Glomerular endothelial cell (primary cell): ENCODE measurements around the gene SLC7A8. TPM values are rescaled to one million over a fixed set of nuclear protein-coding genes. Genes with fewer than 3 reads are reported as not detected.

Experiments used
- DNase-seq: peaks from one replicate; pipeline ENCODE4 v3.0.0-alpha.2; 2011; ENCODE audit warnings: low read depth, low spot score; ENCODE audit errors: extremely low read depth
- total RNA-seq: library from RNA; depleted of rRNA; stranded (reverse); fragments of >200 nt; gene quantifications from 2 replicates; pipeline ENCODE4 v1.2.3, GENCODE V29; 2015

Gene SLC7A8
- total RNA-seq, 1 donor from 2014 or later, result 0.29 TPM

DNA sequence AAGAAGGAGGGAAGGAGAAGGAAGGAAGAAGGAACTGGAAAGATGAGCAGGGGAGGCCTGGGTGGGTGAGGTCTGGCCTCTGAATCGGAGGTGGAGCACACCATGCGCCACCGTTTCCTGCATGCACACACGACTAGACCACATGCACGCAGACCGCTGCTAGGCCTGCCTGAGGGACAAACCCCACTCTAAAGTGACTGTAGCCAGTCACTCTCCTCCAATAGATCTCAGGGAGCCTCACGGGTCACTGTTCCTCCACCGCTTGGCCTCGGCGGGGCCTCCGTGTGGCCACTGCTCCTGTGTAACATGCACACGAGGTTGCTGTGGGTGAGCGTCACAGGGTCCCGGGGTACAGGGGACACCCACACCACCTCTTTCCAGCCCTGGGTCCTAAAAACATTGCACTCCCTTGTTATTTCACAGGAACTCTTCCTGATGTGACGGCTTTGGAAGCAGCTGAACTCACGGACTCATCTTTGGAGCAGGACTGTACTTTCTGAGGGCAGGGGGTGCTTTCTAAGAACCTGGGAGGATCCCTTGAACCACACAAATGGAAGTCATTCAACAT is 46.8 kb downstream of the SLC7A8 start:
- no peak for DNase-seq

DNA sequence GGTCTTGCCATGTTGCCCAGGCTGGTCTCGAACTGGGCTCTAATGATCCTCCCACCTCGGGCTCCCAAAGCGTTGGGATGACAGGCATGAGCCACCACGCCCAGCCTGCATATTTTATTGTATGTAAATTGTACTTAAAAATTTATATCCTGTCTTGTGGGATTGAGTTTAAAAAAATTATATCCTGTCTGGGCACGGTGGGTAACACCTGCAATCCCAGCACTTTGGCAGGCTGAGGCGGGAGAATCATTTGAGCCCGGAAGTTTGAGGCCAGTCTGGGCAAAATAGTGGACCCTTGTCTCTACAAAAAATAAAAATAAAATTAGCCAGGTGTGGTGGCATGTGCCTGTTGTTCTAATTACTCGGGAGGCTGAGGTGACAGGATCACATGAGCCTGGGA is 50.5 kb downstream of the SLC7A8 start:
- DNase-seq, result no peak

DNA sequence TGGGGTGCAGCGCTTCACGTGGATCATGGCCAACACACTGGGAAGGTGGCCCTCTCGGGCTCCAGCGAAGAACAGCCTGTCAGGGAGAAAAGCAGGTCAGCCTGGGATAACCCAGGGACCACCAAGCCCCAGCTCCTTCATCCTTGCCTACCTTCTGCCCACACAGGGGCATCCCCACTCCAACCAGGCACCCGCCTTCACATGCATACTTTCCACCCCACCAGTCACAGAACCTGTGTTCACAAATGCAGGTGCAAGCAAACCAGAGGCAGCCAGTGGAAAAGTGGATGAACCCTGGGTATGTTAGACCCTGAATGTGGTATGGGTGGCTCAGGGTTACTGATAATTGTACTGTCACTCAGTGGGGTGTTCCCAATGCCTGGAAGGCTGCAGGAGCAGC is 52.0 kb downstream of the SLC7A8 start:
- no peak for DNase-seq

DNA sequence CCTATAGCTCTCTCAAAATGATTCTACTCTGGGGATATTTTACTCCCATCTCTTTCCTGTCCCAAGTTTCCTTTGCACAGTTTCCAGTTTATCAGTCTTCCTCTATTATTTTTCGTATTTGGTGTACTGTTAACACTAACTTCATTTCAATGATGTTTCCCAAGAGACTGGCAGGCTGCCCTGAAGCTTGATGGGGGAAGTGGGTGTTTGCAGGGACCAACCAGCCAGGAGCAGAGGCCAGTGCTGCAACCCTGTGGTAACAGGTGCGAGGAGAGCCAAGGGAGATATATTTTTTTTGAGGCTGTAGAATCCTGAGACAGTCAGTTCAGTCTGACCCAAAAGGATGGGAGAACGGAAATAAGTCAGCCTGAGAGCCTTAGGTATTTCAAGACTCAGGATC is 52.6 kb downstream of the SLC7A8 start:
- DNase-seq, result no peak

DNA sequence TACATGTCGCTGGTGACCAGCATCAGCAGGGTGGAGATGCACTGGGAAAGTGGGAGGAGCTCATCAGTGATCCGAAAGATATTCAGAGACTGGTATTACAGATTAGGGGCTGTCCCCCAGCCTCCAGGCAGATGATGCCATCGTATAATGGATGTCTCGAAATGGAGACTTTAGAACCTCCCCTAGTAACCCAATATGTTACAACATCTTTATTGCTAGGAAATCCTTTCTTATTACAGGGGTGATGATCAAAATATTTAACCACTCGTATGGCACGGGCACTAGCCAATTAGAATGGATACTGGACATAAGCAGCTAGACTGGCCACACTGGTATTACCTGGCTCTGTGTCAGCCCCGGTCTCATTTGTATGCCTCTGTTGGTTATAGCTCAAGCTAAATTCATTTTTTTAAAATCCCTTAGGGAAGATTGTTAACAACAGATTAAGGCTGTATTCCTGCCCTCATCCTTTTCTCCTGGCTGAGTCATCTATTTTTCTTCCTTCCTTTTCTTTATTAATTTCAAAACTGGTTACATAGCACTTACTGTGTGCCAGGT is 53.6 kb downstream of the SLC7A8 start:
- DNase-seq, result no peak

DNA sequence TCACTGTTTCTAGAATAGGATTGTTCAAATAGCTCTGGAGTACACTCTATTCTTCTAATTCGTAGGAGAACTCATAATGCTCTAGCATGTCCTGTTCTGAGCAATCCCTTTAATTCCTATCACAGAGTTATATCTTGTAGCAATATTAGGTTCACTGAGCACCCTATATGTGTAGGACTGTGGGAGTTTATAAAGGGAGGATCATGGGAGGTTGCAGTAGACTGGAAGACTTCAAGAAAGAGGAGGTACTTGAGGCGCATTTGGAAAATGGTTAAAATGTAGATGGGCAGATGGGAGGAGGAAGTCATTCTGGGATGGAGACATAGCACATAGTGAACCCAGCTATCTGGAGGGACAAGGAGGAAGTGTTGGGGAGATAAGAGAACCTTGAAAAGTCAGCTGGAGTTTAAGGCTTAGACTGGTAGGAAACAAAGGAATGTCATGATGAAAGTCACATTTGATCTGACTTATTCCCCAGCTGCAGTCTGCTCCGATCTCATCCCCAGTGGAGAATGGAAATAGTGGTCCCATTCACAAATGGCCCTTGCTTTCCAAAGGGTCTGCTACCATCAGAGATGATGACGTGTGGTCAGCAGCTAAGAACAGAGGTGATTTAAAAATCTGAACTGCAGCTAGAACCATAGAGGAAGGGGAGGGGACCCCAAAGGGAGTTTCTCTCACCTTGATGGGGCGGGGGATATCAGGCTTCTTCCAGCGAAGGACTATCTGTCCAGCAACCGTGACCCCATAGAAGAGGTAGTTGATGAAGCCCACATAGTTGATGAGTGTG is 54.3 kb downstream of the SLC7A8 start:
- no peak for DNase-seq

DNA sequence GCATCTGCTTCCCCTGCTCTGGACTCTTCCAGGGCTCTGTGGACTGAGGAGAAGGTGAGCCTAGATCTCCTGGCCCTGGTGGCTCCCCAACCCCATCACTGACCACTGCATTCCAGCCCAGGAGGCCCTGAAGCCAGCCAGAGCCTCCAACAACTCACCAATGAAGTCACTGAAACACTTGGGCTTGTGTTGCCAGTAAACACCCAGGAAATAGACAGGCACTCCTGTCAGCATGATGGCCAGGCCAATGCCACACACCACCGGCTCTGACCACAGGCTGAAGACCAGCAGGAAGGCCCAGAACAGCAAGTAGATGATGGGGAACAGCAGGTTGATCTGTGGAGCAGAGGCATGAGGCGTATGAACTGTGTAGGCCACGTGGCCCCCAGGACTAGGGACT is 55.6 kb downstream of the SLC7A8 start:
- DNase-seq, result no peak

DNA sequence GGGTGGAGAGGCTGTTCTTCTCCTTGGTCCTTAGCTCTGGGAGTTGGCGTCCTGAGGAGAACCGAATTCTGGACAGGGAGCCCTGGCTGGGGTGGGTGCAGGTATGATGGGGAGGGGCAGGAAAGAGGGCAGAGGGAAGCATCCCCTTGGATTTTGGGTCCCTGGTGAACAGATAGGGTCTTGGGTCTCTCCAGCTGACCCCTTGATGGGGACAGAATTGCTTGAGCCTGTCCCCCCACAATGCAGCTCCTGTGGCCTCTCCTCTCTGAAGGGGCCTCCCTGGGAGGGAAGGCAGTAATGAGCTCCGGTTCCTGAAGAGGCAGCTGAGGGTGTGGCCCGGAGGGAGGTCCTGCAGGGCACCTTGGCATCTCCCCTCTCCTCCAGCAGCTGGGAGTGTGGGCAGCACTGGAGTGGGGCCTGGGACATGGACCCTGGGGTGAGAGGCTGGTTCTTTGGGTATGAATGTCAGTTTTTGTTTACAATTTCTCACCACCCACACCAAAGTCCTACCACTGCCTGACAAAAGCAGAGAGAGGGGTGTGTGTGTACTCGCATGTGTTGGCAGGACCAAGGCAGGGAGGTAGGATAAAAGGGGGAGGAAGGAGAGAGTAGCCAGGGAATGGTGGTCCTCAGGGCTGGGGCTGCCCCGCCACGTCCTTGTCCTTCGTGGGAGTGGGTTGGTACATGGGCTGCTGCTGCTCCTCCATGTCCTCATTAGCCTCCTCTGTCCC is 56.7 kb downstream of the SLC7A8 start:
- no peak for DNase-seq

DNA sequence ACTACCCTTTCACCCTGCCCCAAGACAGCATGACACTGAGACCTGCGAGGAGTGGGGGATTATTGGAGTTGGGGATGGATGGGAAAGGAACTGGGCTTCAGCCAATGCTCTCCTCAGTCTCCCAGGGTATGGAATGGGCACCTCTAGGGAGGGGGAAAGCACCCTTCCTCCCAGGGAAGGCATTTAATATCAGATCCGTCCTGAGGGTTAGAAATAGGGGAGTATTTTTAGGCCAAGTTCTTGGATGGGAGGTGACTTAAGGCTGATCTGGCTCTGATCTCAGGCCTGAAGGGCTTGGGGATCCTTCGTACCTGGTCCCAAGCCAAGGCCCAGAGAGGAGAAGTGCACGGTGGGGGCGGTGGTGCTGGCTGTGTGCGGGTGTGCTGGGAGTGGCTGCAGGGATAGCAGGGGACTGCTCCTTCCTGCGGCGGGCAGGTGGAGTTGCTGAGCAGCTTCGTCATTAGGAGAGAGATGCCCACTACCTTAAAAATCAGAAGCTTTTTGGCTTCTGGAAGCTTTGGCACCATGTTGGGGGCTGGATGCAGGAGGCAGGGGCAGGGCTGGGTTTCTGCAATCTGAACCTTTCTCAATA is 57.4 kb downstream of the SLC7A8 start:
- no peak for DNase-seq

DNA sequence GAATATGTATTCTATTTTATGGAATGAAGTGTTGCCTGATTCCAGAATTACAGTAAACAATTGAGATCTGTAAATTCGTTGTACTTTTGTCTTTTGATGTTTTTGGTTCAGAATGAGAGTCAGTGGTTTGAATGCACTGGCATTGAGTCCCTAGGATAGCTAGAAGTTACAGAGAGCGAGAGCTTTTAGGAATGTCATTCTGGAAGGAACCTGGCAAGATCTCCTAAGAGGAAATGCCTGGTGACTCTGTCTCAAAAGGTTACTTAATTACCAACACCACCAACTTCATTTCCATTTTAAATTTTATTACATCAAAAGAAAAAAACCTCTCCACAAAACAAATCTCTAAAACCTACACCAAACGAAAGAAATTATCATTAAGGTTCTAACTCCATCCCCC is 58.4 kb downstream of the SLC7A8 start:
- no peak for DNase-seq

DNA sequence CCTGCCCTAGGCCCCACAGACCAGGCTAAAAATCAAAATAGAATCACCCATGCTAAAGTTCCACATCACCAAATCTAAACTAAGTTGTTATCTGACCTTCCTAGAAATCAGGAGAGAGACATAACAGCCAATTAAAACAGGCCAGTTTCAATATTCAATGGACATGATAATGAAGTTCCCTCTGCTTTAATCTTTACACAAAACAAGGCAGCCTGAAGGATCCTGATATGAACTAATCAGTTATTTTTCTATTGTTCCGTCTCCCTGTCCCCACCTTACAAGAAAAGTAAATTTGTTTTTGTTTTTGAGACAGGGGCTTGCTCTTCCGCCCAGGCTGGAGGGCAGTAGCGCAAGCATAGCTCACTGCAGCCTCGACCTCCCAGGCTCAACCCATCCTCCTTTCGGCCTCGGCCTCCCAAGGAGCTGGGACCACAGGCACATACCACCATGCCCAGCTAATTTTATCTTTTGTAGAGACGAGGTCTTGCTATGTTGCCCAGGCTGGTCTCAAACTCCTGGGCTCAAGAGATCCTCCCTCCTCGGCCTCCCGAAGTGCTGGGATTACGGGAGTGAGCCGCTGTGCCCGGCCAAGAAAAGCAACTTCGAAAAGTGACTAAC is 59.0 kb downstream of the SLC7A8 start:
- no peak for DNase-seq

DNA sequence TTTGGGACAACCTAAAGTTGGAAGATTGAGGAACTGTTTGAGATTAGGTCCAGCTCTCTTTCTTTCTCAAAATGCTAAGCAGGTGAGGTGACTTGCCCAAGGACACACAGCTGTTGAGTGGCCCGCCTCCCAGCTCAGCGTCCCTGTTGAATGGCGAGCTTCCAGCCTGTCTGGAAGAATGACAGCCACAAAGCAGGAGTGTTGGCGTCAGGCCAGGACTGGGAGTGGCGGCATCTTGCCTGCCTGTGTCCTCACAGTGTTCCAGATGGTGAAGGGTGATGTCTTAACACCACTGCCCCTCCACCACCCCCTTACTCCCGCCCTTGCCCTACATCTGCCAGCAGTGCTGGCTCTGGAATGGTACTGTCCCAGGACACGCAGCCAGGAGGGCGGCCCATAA is 60.0 kb downstream of the SLC7A8 start:
- DNase-seq, result no peak

DNA sequence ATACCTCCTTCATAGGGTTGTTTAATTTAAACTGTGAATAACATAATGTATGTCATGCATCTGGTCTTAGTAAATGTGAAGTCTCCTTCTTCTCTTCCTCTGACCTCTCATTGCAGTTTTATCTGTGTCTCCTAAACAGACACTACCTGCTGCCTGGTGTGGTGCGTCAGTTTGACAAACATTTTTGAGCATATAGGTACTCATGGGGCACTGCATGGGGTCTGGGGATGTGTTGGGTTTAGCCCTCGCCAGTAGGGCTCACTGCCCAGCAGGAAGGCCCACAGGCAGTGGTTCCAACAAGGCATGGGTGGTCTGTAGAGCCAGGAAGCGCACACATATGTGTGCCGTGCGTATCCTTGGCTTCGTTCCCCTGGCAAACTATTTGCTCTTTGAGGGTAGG is 61.4 kb downstream of the SLC7A8 start:
- no peak for DNase-seq

DNA sequence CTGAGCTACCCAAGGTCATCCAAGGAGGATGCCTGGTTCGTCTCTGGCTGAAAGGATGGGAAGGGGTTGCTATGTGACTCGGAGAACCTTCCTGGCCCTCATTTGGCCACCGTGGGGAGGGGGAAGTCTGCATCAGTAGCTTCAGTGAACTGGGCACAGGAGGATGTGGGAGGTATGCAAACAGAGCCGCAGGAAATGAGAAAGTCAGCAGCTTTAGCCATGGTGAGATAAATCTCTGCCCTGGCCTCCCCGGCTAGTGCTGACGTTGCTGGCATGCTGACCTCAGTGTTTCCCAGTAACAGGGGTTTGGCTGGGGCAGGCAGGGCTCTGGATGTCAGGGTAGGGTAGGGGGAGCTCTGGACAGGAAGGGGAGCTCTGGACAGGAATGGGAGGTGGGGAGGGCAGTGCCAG is 62.1 kb downstream of the SLC7A8 start:
- DNase-seq, result peak; percentile 45

DNA sequence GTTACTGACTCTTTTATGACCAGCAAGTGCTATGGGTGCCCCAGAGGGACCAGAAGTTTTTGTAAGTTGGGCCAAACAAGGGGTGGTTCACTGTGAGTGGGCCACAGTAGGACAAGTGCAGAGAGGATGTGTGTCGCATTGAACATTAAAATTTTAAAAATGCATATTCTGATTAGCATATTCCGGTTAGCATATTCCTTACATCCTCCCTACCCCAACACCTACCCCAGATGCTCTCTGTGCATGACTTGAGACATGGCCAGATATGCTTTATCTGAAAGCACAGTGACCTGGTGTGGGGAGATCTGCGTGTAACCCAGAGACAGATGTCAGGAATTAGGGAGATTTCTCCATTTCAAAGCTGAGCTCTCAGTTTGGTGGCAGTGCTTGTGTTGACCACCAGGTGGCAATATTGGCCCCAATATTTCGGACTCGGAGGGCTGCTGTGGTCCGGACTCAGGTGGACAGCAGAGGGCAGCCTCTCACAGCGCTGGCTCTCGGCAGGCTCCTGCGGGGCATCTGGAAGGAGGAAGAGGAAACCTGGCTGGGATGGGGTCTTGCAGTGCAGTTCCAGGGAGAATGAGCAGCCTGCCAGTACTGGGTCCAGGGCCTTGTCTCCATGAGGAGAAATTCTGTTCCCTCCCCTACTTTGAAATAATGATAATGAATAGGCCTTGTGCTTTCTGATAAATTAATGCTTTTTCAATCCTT is 62.8 kb downstream of the SLC7A8 start:
- DNase-seq, result peak; percentile 61

DNA sequence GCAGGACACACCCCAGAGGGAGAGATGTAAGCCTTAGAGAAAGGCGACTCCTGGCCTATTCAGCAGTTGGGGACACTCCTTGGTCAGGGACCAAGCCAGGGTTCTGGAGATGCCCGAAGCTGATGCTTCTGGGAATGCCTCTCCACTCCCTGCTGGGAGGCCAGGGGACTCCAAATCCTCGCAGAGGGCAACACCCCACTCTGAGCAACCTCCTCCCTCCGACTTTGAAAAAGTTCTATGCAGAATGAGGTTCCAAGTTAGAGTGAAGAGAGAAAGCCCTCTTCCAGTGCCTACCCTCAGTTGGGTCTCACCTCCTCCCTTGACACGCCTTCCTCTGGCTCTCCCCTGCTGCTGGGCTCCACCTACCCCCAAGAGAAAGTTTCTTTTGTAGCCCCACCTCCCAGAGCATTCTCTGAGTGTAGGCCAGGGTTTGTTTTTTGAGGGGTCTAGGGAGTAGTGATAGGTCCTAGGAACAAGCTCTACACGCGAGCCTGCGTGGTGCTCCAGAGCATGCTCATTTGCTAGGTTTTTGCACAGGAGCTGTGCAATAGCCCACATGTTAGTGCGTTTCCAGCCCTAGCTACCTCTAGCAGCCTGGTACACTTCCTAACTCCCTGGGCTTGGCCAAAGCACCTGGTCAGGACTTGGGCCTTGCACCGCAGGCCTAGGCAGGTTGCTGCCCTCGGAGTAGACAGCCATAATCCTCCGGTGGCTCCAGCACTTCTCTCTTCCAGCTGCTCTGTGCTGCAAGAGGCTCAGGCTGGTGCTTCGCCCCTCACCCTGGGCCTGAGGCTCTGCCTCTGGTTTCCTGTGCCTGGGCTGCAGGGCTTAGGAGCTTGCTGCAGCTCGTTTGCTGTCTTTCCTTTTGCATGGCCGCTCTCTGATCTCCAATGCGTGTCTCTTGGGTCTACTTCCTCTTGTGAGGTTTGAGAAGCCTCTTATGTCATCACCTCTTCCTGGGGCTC is 63.8 kb downstream of the SLC7A8 start:
- no peak for DNase-seq

DNA sequence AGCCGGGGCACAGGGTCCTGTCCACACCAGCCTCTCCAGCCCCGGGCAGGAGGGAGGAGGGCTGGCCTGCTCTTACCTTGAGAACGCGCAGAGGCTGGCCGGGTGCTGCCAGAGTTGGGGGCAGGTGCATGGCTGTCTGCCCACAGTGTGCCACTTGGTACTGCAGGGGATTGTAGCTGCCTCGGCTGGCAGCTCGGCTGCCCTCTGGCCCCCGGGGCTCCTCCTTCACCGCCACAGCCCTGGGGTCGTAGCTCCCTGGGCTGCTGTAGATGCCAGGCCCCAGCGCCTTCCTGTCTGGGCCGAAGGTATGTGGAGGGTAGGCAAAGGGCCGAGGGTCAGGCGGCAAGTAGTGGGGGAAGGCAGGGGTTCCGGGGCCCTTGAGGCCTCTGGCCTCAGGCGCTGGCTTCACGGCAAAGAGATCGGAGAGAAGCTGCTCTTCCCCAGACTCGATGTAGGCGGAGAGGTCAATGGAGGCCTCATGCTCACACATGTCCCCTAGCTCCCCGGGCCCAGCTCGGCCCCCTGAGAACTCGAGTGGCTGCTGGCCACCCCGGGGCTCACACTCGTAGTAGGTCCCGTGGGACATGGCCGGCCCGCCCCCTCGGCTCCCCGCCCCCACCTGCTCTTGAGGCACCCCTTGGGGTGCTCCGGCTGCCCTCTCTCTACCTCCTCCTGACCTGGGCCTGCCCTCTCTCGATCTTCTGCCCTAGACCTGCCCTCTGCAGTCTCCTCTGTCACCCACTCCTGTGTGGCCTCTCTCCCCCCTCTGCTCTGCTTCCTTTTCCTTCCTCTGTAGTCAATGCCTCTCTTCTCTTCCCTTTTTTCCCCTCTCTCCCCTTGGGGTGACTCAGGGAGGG is 64.7 kb downstream of the SLC7A8 start, which contains the start of gene CEBPE:
TSS of gene CEBPE (minus strand) at position 750 of the 857 bp plus-strand sequence. CDS start at position 586, 164 bp downstream.
- no peak for DNase-seq
